Left lobe of liver (tissue), 2 donors: ENCODE measurements around the gene FRMD4A. TPM values are rescaled to one million over a fixed set of nuclear protein-coding genes. Genes with fewer than 3 reads are reported as not detected.

ENCODE experiments used
- ATAC-seq: fragments of 200-7000 bp; cut with Tn5 transposase; one replicate; pipeline ENCODE4 v1.9.1; 2020; ENCODE audit warnings: mild to moderate bottlenecking, moderate library complexity
- DNase-seq: peaks from one replicate; pipeline ENCODE4 v3.0.0-alpha.2; 2020; ENCODE audit warnings: low spot score
- total RNA-seq: library from RNA; stranded (reverse); gene quantifications from one replicate; pipeline ENCODE4 v1.2.1, GENCODE V29; 2021
- donor health status: DM: no; HTN: no; CAD: no; lungs with moderate emphysema.
- donor health status: DM: no; HTN: yes; CAD: no.

Gene FRMD4A
- total RNA-seq, result 13.8 TPM

- ATAC-seq (no peak), DNase-seq (no peak)
Observed at GRCh38 chr10:14330388-14331061, at the start of gene FRMD4A. FRMD4A (minus strand) TSS chr10:14330924.

- DNase-seq (no peak), ATAC-seq (no peak)
Observed at GRCh38 chr10:14379556-14380280, 49.0 kb upstream of the FRMD4A start.

- ATAC-seq, result no peak
- DNase-seq, result no peak
Observed at GRCh38 chr10:14378387-14378960, 47.8 kb upstream of the FRMD4A start.

- ATAC-seq (no peak), DNase-seq (no peak)
Observed at GRCh38 chr10:14377591-14378175, 47.0 kb upstream of the FRMD4A start.

- ATAC-seq, result no peak
- no peak for DNase-seq
Observed at GRCh38 chr10:14374745-14375445, 44.2 kb upstream of the FRMD4A start.

- ATAC-seq (no peak), DNase-seq (no peak)
Observed at GRCh38 chr10:14372606-14373005, 41.9 kb upstream of the FRMD4A start.

- DNase-seq, result no peak
- no peak for ATAC-seq
Observed at GRCh38 chr10:14371581-14371980, 40.9 kb upstream of the FRMD4A start.

GRCh38 chr10:14370894-14371293 is 40.2 kb upstream of the FRMD4A start:
- DNase-seq, result no peak
- no peak for ATAC-seq

GRCh38 chr10:14369906-14370305 is 39.2 kb upstream of the FRMD4A start:
- no peak for DNase-seq

GRCh38 chr10:14366760-14367159 is 36.0 kb upstream of the FRMD4A start:
- no peak for ATAC-seq

More at GRCh38 chr10:14369906-14370305, 39.2 kb upstream of the FRMD4A start:
- no peak for ATAC-seq

GRCh38 chr10:14365266-14365665 is 34.5 kb upstream of the FRMD4A start:
- ATAC-seq (no peak), DNase-seq (no peak)

More at GRCh38 chr10:14366760-14367159, 36.0 kb upstream of the FRMD4A start:
- DNase-seq, result no peak

GRCh38 chr10:14362104-14362503 is 31.4 kb upstream of the FRMD4A start:
- ATAC-seq, result no peak

GRCh38 chr10:14360961-14361360 is 30.2 kb upstream of the FRMD4A start:
- ATAC-seq (no peak), DNase-seq (no peak)

More at GRCh38 chr10:14362104-14362503, 31.4 kb upstream of the FRMD4A start:
- no peak for DNase-seq

GRCh38 chr10:14360515-14360914 is 29.8 kb upstream of the FRMD4A start:
- ATAC-seq (no peak), DNase-seq (no peak)

- ATAC-seq (no peak), DNase-seq (no peak)
Observed at GRCh38 chr10:14358886-14359573, 28.3 kb upstream of the FRMD4A start.

GRCh38 chr10:14356921-14357320 is 26.2 kb upstream of the FRMD4A start:
- ATAC-seq (no peak), DNase-seq (no peak)

- DNase-seq, result no peak
- ATAC-seq, result no peak
Observed at GRCh38 chr10:14355750-14356149, 25.0 kb upstream of the FRMD4A start.

GRCh38 chr10:14353291-14353913 is 22.7 kb upstream of the FRMD4A start:
- DNase-seq (no peak), ATAC-seq (no peak)

- DNase-seq (no peak), ATAC-seq (no peak)
Observed at GRCh38 chr10:14350006-14350405, 19.3 kb upstream of the FRMD4A start.

GRCh38 chr10:14349081-14349480 is 18.4 kb upstream of the FRMD4A start:
- DNase-seq (no peak), ATAC-seq (no peak)
